Measurements from ENCODE around the gene RREB1.

- TF ChIP-seq EZH2 (IDR thresholded peaks at IDR 0.05; ENCODE audit: borderline replicate concordance, insufficient read depth, low read length, poor library complexity, severe bottlenecking) = no peak
- TF ChIP-seq CTCF (IDR thresholded peaks at IDR 0.05; ENCODE audit: poor library complexity, severe bottlenecking) = no peak
Observed at GRCh38 chr6:7164536-7165001, 56.8 kb downstream of the RREB1 start.
